ENCODE measurements around the gene RGS13.

RGS13 gene

DNA sequence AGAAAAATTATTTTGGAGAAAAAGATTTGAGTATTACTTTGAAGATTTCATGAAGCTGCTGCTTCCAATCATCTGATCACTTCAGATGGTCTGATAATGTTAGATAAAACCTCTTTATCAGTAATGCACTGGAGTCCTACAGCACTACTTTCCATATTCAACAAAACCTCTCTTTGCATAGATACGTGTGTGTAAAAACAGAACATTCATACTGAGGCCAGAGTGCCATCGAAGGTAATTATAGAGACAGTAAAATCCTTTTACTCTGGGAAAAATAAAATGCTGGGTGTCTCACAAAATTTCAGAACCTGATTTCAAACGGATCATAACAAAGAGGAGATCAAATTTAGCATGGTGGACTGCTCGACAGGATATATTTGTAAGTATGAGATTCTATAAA lies at the start of gene RGS13:
RGS13 (plus strand) TSS at position 209 of the 400 bp plus-strand sequence. CDS start 8,188 bp downstream, outside the sequence.
- no peak for TF ChIP-seq ZFX (IDR thresholded peaks at IDR 0.05; ENCODE audit: borderline replicate concordance)
- no peak within 1 kb of the TSS for H3K27ac ChIP-seq

- TF ChIP-seq ZFX (IDR thresholded peaks at IDR 0.05; ENCODE audit: borderline replicate concordance) = no peak
- no peak for TF ChIP-seq CTCF (IDR thresholded peaks at IDR 0.05)
- no peak overlapping the region for H3K27ac ChIP-seq
These were observed 48.3 kb upstream of the RGS13 start for GRCh38 chr1:192587386-192588266.

- TF ChIP-seq ZFX (IDR thresholded peaks at IDR 0.05; ENCODE audit: borderline replicate concordance) (no peak), CTCF (IDR thresholded peaks at IDR 0.05) (no peak)
- no peak overlapping the region for H3K27ac ChIP-seq
These were observed 47.4 kb upstream of the RGS13 start for GRCh38 chr1:192588546-192588945.

DNA sequence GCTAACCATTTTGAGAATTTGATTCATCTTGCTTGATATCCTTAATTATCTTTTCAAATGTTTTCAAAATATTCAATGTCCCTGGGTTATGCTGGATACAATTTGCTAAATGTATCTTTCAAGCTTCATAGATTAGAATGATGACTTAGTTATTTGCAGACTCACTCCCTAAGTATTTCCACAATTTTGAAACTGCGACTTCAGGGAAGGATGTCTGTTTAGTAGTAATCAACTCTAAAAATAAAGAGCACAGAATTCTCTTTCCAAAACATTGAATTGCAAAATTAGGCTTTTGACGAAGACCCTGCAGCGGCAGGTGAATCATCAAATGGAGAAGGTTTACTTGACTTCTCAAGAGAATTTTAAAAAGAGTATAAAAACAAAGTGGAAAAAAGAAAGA lies 46.1 kb upstream of the RGS13 start:
- TF ChIP-seq CTCF (IDR thresholded peaks at IDR 0.05) = no peak
- no peak for TF ChIP-seq ZFX (IDR thresholded peaks at IDR 0.05; ENCODE audit: borderline replicate concordance)
- H3K27ac ChIP-seq = no peak overlapping the region

DNA sequence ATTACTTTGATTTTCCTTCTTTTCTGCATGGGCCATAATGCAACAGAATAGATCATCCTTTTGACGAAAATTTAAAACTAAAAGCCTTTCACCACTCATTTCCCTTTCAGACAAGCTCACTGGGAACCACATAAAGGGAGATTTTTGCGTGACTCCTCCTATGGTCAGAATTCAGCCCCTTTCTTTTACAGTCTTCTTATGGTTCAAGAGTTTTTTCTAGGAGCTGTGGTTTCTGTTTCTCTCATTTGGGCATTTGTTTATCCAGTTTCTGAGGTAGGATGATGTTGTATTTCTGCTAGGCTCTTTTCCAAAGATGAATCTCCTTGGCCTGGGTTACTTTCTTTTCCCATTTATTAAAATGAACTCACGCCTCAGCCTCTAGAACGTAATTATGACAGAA lies 43.4 kb upstream of the RGS13 start:
- TF ChIP-seq ZFX (IDR thresholded peaks at IDR 0.05; ENCODE audit: borderline replicate concordance) (no peak), CTCF (IDR thresholded peaks at IDR 0.05) (no peak)
- no peak overlapping the region for H3K27ac ChIP-seq

GRCh38 chr1:192592981-192593708 lies 42.8 kb upstream of the RGS13 start:
- TF ChIP-seq CTCF (IDR thresholded peaks at IDR 0.05) = no peak
- no peak for TF ChIP-seq ZFX (IDR thresholded peaks at IDR 0.05; ENCODE audit: borderline replicate concordance)
- no peak overlapping the region for H3K27ac ChIP-seq

DNA sequence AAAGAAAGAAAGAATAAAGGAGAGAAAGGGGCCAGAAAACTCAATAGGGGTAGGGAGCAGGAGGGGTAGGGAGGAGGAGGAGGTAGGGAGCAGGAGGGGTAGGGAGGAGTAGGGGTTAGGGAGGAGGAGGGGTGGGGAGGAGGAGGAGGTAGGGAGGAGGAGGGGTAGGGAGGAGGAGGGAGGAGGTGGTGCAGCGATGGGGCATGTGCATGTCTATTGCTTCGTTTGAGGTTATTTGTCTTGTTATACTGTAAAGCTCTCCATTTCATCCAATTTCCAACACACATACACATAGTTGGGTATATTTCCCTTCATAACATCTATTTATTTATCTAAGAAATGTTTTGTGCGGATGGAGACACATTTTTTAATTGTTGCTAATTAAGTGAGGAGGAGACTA lies 40.6 kb upstream of the RGS13 start:
- TF ChIP-seq ZFX (IDR thresholded peaks at IDR 0.05; ENCODE audit: borderline replicate concordance) = no peak
- no peak for TF ChIP-seq CTCF (IDR thresholded peaks at IDR 0.05)
- H3K27ac ChIP-seq = no peak overlapping the region

Data from 22Rv1 (cell line).